Measurements from ENCODE around the gene ATXN10.

The ATXN10 gene

DNA sequence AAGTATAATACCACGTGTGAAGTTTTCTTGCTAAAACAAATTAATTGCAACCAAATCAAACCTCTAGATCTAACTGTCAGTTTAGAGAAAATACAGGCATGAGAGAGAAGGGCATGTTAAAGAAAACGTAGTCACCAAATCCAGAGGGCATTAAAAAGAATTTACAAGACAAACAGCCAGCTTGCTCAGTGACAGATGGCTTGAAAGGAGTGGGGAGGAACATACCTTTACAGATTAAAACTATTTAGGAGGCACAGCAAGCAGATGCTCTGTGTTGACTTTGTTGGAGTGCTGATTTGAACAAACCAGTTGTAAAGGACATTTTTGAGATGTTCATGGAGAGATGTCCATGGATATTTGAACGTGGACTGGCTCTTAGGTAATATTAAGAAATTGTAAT lies 96.9 kb downstream of the ATXN10 start:
- DNase-seq: no peak

DNA sequence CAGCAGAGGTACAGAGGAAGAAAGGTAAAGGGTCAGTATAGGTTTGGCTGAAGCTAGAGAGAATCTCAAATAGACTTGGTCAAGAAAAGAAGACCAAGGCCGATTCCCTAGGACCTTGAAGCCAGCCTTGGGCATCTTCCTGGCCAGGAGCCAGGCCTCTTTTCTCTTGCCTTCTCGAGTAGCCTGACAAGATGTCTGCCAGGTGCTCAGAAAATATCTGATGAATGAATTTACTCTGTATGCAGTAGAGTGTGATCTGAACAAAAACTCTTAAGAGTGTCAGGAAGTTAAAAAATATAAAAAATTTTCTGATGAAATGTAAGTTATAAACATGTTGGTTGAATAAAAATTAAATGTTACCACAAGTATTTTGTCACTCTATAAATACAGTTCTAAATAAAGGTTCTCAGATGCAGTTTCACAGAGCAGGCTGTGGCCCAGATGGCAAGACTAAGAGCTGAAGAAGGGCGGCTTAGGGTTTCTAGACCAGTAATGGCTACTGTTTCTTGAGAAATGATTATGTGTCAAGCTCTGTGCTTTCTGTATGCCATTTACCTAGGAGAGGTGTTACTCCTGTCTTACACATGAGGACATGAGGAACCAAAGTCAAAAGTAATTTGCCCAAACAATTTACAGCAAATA lies 98.1 kb downstream of the ATXN10 start:
- no peak for DNase-seq

DNA sequence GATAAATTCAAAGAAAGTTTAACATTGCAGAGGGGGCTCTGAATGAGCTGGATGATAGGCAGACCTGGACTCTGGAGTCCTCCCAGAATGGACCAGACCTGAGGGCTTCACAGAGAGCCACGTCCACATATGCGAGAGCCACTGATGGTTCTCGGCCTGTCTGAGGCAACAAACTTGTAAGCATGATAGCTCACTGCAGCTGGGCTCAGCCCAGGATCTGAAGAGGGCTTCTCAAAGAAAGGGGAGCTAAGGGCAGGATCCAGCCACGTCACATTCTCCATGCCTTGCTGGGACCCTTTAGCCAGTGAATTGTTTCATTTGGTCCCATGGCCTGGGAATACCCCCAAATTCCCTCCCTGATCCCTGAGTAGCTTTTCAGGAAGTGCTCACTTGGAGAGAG lies 98.9 kb downstream of the ATXN10 start:
- no peak for DNase-seq

DNA sequence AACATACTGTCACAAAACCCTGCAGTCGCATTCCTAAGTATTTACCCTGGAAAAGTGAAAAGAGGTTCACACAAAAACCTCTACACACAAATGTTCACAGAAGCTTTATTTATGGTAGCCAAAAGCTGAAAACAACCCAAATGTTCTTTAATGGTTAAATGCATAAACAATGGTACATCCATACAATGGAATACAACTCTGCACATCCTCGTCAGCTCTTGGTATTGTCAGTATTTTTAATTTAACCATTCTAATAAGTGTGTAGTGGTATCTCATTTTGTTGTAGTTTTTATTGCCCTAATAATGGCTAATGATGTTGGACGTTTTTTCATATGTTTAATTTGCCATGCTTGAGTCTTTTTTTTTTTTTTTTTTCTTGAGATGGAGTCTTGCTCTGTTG lies 99.4 kb downstream of the ATXN10 start:
- DNase-seq: no peak

DNA sequence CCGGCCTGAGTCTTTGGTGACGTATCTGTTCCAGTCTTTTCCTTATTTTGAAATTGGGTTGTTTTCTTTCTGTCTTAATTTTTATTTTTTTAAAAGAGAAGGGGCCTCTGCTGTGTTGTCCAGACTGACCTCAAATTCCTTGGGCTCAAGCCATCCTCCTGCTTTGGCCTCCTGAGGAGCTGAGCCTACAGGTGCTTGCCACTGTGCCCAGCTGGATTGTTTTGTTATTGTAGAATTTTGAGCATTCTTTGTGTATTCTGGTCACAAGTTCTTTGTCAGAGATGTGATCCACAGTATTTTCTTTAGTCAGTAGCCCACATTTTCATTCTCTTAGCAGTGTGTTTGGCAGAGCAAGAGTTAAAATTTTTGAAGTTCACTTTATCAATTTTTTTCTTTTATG lies 100.1 kb downstream of the ATXN10 start:
- no peak for DNase-seq

DNA sequence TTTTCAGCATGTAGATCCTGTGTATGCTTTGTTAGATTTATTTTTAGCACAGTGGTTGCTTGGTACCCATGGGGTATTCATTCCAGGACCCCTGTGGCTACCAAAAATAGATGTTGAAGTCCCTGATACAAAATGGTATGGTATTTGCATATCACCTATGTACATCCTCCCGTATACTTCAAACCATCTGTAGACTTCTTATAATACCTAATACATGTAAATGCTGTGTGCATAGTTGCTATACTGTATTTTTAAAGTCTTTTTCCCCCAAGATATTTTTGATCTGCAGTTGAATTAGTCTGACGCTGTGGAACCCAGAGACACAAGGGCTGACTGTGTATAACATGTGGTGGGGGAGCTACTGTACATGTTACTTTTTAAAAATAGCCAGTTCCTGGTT lies 101.1 kb downstream of the ATXN10 start:
- no peak for DNase-seq

DNA sequence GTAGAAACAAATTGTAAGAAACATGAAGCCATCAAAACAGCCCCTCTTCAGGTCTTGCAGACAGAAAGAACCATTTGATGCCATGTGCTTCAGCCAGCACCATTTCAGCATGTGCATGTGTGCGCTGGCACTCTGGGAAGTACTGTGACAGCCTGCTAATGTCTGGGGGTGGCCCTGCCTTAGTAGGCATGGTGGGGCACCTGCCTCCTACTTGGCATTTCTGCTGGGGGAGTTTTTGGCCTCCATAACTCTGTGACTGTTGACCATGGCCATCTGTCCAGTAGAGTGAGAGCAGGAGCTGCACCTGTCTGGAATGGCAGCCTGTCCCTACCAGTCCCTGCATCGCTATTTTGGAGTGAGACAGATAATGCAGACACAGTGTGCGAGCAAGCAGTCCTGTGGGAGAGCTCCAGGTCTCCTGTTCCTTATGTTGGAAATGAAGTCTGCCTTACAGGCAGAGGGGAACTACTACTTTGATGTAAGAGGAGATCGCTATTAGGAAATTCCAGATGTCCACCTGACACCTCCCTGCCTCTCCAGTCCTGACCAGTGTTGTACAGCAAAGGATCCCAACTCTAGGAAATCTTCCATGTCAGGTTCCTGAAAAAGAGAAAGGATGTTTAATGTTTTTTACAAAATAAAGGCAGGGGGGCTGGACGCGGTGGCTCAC lies 102.5 kb downstream of the ATXN10 start:
- DNase-seq: no peak

DNA sequence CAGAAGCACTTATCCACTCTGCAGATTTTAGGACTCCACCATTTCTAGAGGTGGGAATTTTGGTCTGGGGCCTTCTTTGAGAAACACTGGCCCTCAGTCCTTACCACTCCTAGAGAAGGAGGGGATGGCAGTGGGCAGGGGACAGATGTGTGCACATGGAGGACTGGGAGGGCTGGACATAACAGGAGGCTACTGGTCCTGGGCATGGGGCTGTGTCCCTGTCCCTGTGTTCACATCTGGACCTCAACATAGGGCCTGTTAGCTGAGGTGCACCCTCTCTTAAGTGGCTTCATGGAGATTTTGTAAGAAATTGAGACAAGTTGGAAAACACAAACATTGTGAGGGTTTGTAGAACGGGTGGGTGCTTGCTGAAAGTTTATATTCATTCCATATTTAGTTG lies 103.4 kb downstream of the ATXN10 start:
- DNase-seq: no peak

DNA sequence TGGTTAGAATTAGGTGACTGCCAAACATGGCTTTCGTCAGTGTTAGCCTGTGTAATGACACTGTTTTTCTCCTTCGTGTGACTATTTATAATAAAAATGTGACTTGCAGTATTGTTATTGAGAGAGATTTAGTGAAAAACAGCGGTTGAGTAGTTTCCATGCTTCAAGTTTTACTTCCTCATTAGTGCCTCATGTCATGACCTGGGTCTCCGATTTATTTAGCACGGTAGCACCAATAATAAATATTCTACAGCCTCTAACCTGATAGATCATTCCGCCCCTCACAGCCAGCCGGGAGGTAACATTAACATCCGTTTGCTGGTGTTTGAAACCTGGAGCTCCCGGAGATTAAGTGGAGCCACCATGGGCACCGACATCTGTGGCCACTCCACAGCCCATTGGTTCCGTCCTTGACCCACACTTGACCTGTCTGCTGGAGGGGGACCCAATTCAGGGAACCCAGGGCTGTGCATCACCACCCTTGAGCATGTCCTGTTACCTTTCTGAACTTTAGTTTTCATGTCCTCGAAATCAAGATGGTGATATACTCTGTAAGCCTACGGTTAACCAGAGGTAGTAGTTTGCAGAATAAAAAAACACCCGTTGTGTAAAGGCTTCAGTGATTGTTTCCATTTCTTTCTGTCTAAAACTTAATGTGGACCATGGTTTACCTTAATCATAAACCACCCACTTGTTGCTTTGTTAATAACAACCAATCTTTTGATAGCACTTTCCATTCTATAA lies 104.1 kb downstream of the ATXN10 start:
- DNase-seq: no peak

DNA sequence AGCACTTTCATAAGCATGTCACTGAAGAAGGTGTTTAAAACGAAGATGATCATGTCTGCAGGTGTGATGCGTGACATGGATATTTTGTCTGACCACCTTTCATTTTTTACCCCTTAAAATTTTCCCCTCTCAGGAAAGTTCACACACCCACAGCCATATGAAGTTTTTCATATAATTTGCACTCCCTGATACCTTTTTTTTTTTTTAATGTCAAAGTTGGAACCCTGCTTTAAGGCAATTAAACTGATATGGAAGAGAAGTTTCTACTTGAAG lies 104.6 kb downstream of the ATXN10 start:
- DNase-seq: no peak

DNA sequence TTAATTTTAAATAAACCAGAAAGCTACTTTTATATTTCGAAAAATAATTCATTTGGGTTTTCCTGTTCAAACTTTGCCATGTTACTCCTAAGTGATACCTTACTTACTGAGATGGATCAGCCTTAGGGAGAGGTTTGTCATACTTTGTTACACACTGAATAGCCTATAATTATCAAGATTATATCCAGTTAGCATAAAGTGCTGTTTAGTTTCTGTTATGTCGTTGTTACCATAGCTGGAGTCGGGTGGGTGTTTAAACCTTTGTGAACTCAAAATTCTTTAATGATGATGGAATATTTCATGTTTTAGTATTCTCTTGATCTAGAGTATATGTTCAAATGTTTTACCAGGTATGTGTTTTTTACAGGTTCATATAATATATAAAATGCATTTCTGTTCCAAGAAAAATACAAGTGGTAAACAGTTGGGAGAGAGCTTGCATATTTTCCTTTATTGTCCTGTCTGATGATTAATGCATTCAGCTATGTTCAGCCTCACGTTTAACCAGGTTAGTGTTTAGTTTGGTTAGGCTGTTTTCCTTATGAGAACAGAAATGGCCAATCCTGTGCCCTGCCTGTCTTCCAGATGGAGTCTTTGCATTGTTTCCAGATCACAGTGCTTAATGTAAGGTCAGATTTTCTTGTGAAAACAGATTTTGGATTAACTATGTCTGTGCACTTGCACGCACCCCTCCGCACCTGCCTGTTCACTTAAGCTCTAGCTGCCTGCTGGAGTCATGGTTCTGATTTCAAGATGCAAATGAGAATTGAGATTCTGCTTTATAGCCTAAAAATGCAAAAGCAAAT lies 105.6 kb downstream of the ATXN10 start:
- DNase-seq: no peak

DNA sequence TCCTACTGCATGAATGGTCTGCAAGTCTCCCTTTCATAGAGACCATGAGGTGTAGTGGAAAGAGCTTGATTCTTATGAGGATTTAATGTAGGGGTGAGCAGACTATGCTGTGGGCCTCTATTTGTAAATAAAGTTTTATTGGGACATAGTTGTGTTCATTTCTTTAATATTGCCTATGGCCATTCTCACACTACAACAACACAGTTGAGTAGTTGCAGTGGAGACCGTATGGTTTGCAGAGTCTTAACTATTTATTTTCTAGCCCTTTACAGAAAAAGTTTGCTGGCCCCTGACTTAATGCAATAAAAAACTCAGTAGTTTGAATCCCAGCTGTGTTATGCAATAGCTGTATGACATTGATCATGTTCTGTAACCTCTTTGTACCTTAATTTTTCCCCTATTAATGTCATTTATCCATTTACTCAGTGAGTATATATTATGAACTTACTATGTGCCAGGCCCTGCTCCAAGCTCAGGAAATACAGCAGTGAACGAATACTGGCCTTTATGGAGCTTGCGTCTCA lies 106.3 kb downstream of the ATXN10 start:
- no peak for DNase-seq

DNA sequence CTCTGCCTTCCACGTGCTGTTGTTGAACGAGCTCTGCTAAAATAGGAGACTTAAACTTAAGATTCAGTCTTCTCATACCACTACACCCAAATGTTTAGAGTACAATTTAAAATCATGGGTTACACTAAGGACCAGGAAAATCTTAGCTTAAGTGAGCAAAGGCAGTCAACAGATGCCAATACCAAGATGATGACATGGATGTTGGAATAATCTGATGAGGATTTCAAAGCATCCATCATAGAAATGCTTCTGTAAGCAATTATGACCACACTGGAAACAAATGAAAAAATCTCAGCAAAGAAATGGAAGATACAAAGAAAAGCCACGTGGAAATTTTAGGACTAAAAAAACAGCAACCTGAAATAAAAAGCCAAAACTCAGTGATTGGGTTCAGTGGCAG lies 109.8 kb downstream of the ATXN10 start:
- no peak for DNase-seq

DNA sequence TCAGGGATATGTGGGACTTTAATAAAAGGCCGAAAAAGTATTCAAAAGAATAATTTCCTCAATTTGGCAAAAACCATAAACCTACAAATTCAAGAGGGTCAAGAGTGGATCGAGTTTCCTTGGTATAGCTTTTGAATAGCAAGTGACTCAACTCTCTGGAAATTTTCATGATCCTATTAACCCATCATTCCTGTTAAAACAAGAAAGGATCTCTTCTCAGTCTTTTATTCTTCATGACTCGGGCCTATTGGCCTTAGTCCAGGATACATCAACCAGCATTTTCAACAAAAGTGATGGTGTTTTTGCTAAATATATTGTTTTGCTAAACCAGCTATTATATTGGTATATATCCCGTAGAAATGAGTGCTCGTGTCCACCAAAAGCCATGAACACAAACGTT lies 110.3 kb downstream of the ATXN10 start:
- no peak for DNase-seq

DNA sequence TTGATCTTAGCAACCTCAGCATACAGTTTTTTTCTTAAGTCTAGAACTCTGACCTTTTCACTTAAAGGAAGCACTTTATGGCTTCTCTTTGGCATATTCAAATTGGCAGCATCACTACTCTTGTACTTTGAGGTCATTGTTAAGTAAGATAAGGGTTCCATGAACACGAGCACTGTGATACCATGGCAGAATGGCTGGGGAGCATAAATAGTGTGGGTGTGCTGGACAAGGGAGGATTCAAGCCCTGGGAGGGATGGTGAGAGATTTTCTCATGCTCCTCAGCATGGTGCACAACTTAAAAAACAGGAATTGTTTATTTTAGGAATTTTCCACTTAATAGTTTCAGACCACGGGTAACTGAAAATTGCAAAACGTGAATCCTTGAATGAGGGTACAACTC lies 111.4 kb downstream of the ATXN10 start:
- DNase-seq: no peak

DNA sequence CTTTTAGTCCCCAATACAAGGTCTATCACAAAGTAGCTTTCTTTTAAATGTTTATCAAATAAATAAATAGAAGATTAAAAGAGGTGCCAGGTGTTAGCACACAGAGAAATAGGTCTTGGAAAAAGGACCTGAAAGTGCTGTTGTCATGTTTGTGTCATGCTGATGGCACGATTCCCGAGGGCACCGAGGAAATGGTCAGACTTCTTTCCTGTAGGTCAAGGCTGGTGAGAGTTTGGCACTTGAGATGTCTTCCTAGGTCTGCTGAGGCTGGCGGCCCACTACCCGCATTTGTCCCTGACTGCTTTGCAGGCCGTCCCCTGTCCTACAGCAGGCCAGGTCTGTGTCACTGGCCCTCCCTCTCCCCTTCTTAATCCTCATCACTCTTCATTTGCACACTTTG lies 112.1 kb downstream of the ATXN10 start:
- no peak for DNase-seq

DNA sequence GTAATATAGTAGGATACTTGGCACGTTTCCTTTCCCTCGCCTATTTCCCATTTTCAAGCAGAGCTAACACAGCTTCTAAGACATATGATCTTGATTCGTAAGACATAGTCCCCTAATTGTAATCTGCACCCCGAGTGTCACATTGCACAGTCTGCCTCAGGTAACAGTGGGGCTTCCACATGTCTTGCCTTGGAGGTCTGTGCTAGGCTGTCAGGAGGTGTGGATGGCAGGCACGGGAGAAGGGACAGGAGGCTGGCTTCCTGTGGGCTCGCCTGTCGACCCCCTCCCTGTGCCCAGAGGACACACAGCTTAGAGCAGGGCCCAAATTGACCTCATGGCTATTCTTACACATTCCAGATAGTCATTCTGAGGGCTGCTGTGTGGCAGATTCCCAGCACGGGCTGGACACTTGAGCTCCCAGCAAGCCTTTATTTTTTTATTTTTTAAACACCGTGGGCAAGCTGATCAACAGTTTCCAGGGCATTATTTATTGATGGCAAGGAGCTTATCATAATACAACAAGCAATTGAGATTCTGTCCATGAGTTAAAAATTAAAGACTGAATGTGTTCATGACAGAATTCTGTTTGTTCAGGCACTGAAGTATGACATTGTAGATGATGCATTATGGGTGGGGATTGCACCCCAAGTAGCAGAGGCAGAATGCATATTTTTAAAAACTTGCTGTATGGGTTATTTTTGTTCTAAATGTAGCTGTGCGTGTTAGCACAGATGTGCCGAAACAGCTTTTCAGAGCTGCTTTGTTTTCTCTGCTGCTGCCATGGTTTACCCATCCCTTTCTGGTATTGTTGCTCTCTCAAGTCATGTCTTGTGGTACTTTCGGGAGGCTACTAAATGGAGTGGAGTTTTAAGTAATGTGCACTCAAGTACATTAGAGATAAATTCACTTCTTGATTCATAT lies 113.0 kb downstream of the ATXN10 start:
- no peak for DNase-seq

DNA sequence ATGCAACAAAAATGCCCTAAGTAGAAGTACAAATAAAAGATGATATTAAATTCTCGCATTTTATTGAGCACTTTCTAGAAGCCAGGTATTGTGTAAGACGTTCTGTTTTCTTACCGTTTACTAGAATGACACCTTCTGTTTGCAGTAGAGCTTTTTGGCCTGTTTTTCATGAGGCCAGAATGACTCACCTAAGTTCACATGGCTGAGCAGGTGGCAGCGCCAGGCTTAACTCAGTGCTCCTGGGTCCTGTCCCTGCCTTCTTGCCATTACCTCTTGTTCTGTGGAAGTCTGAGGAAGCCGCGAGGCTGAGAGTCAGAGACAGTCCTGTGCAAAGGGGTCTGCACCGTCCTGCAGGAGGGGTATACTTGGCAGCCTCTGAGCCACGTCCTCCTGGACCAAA lies 113.8 kb downstream of the ATXN10 start:
- no peak for DNase-seq

DNA sequence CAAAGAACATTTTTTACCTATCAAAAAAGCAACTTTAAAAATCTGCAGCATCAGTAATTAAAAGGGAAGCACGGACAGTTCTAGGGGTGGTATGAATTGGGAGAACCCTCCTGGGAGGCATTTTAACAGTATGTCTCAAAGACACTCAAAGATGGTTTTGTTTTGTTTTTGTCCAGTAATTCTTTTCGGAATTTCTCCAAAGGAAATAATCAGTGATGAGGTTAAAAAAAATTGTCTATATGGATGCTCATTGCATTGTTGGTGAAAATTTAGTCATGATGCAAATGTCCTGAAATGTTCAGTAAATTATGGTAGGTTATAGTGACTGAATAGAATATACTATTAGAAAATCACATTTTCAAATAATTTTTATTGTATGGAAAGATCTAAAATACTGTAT lies 115.1 kb downstream of the ATXN10 start:
- no peak for DNase-seq

DNA sequence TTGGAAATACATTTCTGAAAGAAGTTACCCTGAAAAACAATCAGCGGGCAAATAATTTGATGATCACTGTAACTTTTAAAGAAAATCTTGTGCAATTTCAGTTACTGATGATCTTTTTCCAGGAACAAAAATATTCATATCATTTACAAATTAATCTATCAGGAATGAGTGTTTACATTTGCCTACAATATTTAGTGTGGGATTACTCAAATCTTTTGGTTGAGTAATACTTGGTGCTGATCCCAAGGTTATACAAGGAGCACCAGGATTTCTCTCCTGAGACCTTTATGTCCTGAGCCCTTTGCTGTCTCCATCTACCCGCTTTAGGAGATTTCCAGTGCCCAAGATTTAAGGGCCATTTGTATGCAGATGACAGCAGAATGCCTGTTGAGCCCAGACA lies 116.1 kb downstream of the ATXN10 start:
- DNase-seq: no peak

DNA sequence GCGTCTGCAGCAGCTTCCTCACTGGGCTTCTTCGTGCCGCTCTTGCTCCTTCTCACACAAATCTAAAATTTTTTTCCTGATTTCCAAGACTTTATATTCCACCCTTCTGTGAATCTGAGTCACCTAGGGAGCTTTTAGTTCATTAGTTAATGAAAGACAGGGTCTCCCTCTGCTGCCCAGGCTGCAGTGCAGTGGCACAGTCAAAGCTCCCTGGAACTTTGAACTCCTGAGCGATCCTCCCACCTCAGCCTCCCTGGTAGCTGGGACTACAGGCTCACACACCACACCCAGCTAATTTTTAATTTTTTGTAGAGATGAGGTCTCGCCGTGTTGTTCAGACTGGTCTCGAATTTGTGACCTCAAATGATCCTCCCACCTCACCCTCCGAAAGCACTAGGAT lies 116.9 kb downstream of the ATXN10 start:
- DNase-seq: no peak

DNA sequence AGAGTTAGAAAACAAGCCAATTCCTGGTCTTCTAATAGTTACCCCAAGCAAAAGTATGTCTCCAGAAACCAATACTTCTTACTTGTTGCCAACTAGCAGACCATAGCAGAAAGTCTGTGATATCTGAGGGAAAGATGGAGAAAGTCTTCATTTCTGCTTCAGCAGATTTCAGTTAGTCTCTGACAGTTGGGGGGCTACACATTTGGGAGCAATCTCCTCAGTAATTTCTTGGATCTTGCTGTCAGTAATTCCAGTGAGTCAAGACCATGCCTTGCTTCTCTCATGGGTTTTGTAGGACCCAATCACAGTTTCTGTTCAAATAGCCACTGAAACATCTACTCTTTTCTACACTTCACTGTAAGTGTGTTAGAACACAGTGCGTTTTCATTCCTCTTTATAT lies 118.8 kb downstream of the ATXN10 start:
- DNase-seq: no peak

DNA sequence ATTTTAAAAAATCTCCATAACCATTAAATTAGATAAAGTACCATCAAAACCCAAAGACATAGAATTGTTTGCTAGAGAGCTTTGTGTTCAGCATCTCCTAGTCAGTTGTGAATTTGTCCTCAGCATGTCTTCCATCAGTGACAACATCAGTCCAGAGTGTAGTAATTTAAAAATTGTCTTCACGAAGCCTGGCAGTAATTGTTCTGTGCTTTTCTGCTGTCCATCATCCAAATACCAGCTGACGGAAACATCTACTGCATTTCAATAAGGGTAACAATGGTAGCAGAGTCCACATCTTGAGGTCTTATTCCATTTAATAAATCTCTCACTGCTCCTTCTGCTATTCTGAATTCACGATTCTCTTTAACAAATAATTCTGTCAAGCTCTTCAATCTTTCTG lies 121.5 kb downstream of the ATXN10 start:
- no peak for DNase-seq

All from stimulated activated CD4-positive, alpha-beta T cell treated with anti-CD3 and anti-CD28 coated beads, Interleukin-12 subunit alpha, Interleukin-12 subunit beta, amount 100 ng/mL, for 4 hours (primary cell).